H9 (cell line): Measurements from ENCODE around the gene TMEM135. TPM values are rescaled to one million over a fixed set of nuclear protein-coding genes. Genes with fewer than 3 reads are reported as not detected.

Experiments
- DNase-seq: peaks from one replicate; pipeline ENCODE4 v3.0.0-alpha.2; 2017
- H2AFZ ChIP-seq: one replicate; pipeline ENCODE4 v1.6.1; 2013; ENCODE audit warnings: mild to moderate bottlenecking, low read length, control low read depth, moderate library complexity
- H2AK5ac ChIP-seq: 2 replicates; pipeline ENCODE4 v1.6.1; 2013; ENCODE audit warnings: low read length, control low read depth, mixed read lengths; ENCODE audit not compliant: insufficient read length
- H2BK120ac ChIP-seq: one replicate; pipeline ENCODE4 v1.6.1; 2013; ENCODE audit warnings: low read depth, mild to moderate bottlenecking, low read length, control low read depth, inconsistent platforms; ENCODE audit not compliant: poor library complexity, severe bottlenecking
- H2BK12ac ChIP-seq: 2 replicates; pipeline ENCODE4 v1.6.1; 2013; ENCODE audit warnings: low read length, control low read depth, mixed read lengths, low read depth; ENCODE audit not compliant: insufficient read length
- H2BK15ac ChIP-seq: 2 replicates; pipeline ENCODE4 v1.6.1; 2013; ENCODE audit warnings: low read depth, low read length, control low read depth
- H2BK20ac ChIP-seq: one replicate; pipeline ENCODE4 v1.6.1; 2013; ENCODE audit warnings: low read depth, mild to moderate bottlenecking, low read length, control low read depth, inconsistent platforms; ENCODE audit not compliant: poor library complexity, severe bottlenecking
- H2BK5ac ChIP-seq: 2 replicates; pipeline ENCODE4 v1.6.1; 2013; ENCODE audit warnings: low read length, control low read depth, mixed read lengths; ENCODE audit not compliant: insufficient read length
- H3K14ac ChIP-seq: 2 replicates; pipeline ENCODE4 v1.6.1; 2013; ENCODE audit warnings: low read length, control low read depth; ENCODE audit not compliant: insufficient read depth
- H3K18ac ChIP-seq: 2 replicates; pipeline ENCODE4 v1.6.1; 2013; ENCODE audit warnings: low read depth, mild to moderate bottlenecking, mixed read lengths, low read length, control low read depth; ENCODE audit not compliant: insufficient read length
- H3K23ac ChIP-seq: 2 replicates; pipeline ENCODE4 v1.6.1; 2013; ENCODE audit warnings: low read length, control low read depth, mixed read lengths, low read depth; ENCODE audit not compliant: insufficient read length
- H3K23me2 ChIP-seq: 2 replicates; pipeline ENCODE4 v1.6.1; 2013; ENCODE audit warnings: low read depth, mild to moderate bottlenecking, mixed read lengths, low read length, control low read depth; ENCODE audit not compliant: insufficient read length, poor library complexity, severe bottlenecking
- H3K27ac ChIP-seq: 2 replicates; pipeline ENCODE4 v1.5.1; 2013; ENCODE audit warnings: low read length, control low read depth, mixed read lengths, low read depth; ENCODE audit not compliant: insufficient read length
- H3K27me3 ChIP-seq: 2 replicates; pipeline ENCODE4 v1.6.1; 2013; ENCODE audit warnings: low read length, control low read depth, inconsistent platforms; ENCODE audit not compliant: insufficient read depth
- H3K4ac ChIP-seq: 2 replicates; pipeline ENCODE4 v1.6.1; 2013; ENCODE audit warnings: low read depth, mild to moderate bottlenecking, control low read depth, inconsistent platforms, low read length, moderate library complexity
- H3K4me1 ChIP-seq: 2 replicates; pipeline ENCODE4 v1.6.1; 2013; ENCODE audit warnings: low read length, control low read depth, inconsistent platforms; ENCODE audit not compliant: insufficient read depth
- H3K4me2 ChIP-seq: 2 replicates; pipeline ENCODE4 v1.6.1; 2013; ENCODE audit warnings: low read length, control low read depth, mixed read lengths; ENCODE audit not compliant: insufficient read length, insufficient read depth
- H3K56ac ChIP-seq: 2 replicates; pipeline ENCODE4 v1.6.1; 2013; ENCODE audit warnings: low read depth, mild to moderate bottlenecking, mixed read lengths, low read length, control low read depth; ENCODE audit not compliant: insufficient read length
- H3K79me1 ChIP-seq: 2 replicates; pipeline ENCODE4 v1.6.1; 2013; ENCODE audit warnings: low read depth, mild to moderate bottlenecking, moderate library complexity, low read length, control low read depth, inconsistent platforms; ENCODE audit not compliant: insufficient read depth, poor library complexity, severe bottlenecking
- H3K79me2 ChIP-seq: 2 replicates; pipeline ENCODE4 v1.6.1; 2013; ENCODE audit warnings: low read length, control low read depth, inconsistent platforms; ENCODE audit not compliant: insufficient read depth
- H3K9ac ChIP-seq: 2 replicates; pipeline ENCODE4 v1.6.1; 2013; ENCODE audit warnings: low read length, control low read depth, mixed read lengths; ENCODE audit not compliant: insufficient read length; ENCODE audit errors: extremely low read depth
- H3K9me3 ChIP-seq: one replicate; pipeline ENCODE4 v1.6.1; 2013; ENCODE audit warnings: low read depth, low read length, inconsistent platforms; ENCODE audit not compliant: control insufficient read depth
- H3T11ph ChIP-seq: one replicate; pipeline ENCODE4 v1.6.1; 2013; ENCODE audit warnings: mild to moderate bottlenecking, low read length, control low read depth, inconsistent platforms
- H4K20me1 ChIP-seq: one replicate; pipeline ENCODE4 v1.6.1; 2013; ENCODE audit not compliant: control insufficient read depth, insufficient read length, insufficient read depth
- H4K5ac ChIP-seq: 2 replicates; pipeline ENCODE4 v1.6.1; 2013; ENCODE audit warnings: low read depth, mild to moderate bottlenecking, mixed read lengths, low read length, control low read depth; ENCODE audit not compliant: insufficient read length
- H4K8ac ChIP-seq: replicated peaks from 2 replicates; pipeline ENCODE4 v1.6.1; 2013; ENCODE audit warnings: low read length, control low read depth, mixed read lengths, low read depth; ENCODE audit not compliant: insufficient read length
- H4K91ac ChIP-seq: 2 replicates; pipeline ENCODE4 v1.6.1; 2013; ENCODE audit warnings: low read depth, mild to moderate bottlenecking, moderate library complexity, mixed read lengths, low read length, control low read depth; ENCODE audit not compliant: insufficient read length
- H3K27ac Mint-ChIP-seq, 3 experiments: 2 replicates in 2 of 3; 3 replicates in 1 of 3; pipeline ENCODE4 v1.8.0; 2020 to 2021; ENCODE audit warnings: mixed read lengths in 3 of 3, mild to moderate bottlenecking in 1 of 3, moderate library complexity in 1 of 3
- H3K27me3 Mint-ChIP-seq: 2 replicates; pipeline ENCODE4 v1.8.0; 2021; ENCODE audit warnings: low read depth, mild to moderate bottlenecking, moderate library complexity, mixed read lengths
- H3K36me3 Mint-ChIP-seq, 3 experiments: 2 replicates in 2 of 3; 3 replicates in 1 of 3; pipeline ENCODE4 v1.8.0; 2020 to 2021; ENCODE audit warnings: low read depth in 3 of 3, mixed read lengths in 3 of 3; ENCODE audit not compliant: insufficient read depth in 1 of 3
- H3K4me1 Mint-ChIP-seq, 2 experiments: 2 replicates each; pipeline ENCODE4 v1.8.0; 2020; ENCODE audit warnings: mixed read lengths in 2 of 2
- H3K4me3 Mint-ChIP-seq, 2 experiments: 2 replicates in 1 of 2; 3 replicates in 1 of 2; pipeline ENCODE4 v1.8.0; 2020 to 2021; ENCODE audit warnings: mild to moderate bottlenecking in 2 of 2, mixed read lengths in 2 of 2, moderate library complexity in 1 of 2
- H3K9me3 Mint-ChIP-seq, 2 experiments: 2 replicates in 1 of 2; 3 replicates in 1 of 2; pipeline ENCODE4 v1.8.0; 2020; ENCODE audit warnings: mild to moderate bottlenecking in 2 of 2, mixed read lengths in 2 of 2, moderate library complexity in 1 of 2
- WGBS: extraction: QIAGEN DNeasy Blood & Tissue Kit; methylation state at CpG from one replicate; pipeline ENCODE4 v1.1.7; 2013; ENCODE audit warnings: missing lambda C conversion rate, low lambda C conversion rate, mixed read lengths; ENCODE audit not compliant: insufficient read length; ENCODE audit errors: extremely low coverage; 5-methylcytosine and 5-hydroxymethylcytosine counted together
- total RNA-seq: library from RNA; stranded (reverse); gene quantifications from 2 replicates; pipeline ENCODE4 v1.2.1, GENCODE V29; 2021
- TF ChIP-seq, protein P1 (sequence below): fragments of 200-600 bp; sonication (generic); conservative IDR thresholded peaks from 3 replicates; pipeline ENCODE4 v1.8.0; 2021; ENCODE audit warnings: antibody characterized with exemption, mild to moderate bottlenecking

TMEM135 gene
- total RNA-seq, 1 experiment from 2014 or later: 25.2 TPM

DNA sequence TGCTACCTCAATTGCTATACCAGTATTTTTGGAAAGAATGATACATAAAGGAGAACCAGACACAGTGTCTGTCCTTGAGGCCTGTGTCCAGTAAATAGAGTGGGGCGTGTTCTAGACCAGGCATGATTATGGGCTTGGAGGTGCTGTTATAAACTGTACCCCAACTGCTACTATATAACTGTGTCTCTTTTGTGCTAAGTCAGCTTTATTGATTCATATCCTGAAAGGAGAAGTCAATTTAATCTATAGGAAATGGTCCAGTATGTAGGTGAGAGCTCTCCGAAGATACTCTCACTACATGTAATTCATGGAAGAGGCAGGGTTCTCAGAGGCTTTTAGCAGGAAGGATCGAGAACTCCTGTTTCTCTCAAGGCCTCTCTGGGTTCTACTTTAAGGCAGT lies 334.3 kb downstream of the TMEM135 start:
- Mint-ChIP-seq H3K27me3 (no peaks in the 10 kb centered on the region), H3K4me1 (peaks cover 26 to 34% of the 10 kb centered on the region in 2 experiments), H3K27ac (no peak overlapping the region), H3K4me3 (no peak overlapping the region), H3K9me3 (peaks cover 0 to 1% of the 10 kb centered on the region in 2 experiments; a peak in 1 of 5 replicates), H3K36me3 (peaks cover 0 to 2% (median 1%) of the 10 kb centered on the region in 3 experiments; a peak in 3 of 7 replicates)
- Histone ChIP-seq H2AK5ac (no peak overlapping the region), H3K56ac (no peak overlapping the region), H4K5ac (no peak overlapping the region), H3K79me1 (no peaks in the 10 kb centered on the region), H4K91ac (no peak overlapping the region), H2AFZ (no peak overlapping the region), H3T11ph (no peak overlapping the region), H2BK120ac (no peak overlapping the region), H3K27me3 (no peaks in the 10 kb centered on the region), H3K18ac (no peak overlapping the region), H2BK15ac (no peak overlapping the region), H4K8ac (no peak overlapping the region), H3K9ac (no peak overlapping the region), H3K4ac (no peak overlapping the region), H3K4me2 (no peak overlapping the region), H2BK5ac (no peak overlapping the region), H3K9me3 (no peaks in the 10 kb centered on the region), H3K23ac (no peak overlapping the region), H2BK20ac (no peak overlapping the region), H3K27ac (no peak overlapping the region), H3K14ac (no peak overlapping the region), H3K23me2 (no peaks in the 10 kb centered on the region), H3K4me1 (peaks cover 9% of the 10 kb centered on the region; the same call in 1 of the 2 replicates), H2BK12ac (no peak overlapping the region), H4K20me1 (no peaks in the 10 kb centered on the region), H3K79me2 (no peaks in the 10 kb centered on the region)
- DNase-seq: no peak
- WGBS: no CpG with 5 or more reads among the region's 3 CpGs
- TF ChIP-seq, protein P1, sequence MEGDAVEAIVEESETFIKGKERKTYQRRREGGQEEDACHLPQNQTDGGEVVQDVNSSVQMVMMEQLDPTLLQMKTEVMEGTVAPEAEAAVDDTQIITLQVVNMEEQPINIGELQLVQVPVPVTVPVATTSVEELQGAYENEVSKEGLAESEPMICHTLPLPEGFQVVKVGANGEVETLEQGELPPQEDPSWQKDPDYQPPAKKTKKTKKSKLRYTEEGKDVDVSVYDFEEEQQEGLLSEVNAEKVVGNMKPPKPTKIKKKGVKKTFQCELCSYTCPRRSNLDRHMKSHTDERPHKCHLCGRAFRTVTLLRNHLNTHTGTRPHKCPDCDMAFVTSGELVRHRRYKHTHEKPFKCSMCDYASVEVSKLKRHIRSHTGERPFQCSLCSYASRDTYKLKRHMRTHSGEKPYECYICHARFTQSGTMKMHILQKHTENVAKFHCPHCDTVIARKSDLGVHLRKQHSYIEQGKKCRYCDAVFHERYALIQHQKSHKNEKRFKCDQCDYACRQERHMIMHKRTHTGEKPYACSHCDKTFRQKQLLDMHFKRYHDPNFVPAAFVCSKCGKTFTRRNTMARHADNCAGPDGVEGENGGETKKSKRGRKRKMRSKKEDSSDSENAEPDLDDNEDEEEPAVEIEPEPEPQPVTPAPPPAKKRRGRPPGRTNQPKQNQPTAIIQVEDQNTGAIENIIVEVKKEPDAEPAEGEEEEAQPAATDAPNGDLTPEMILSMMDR: no peak

Other genes starting within 250 kb of the TMEM135 start
- gene PRSS23, start 237.4 kb upstream of the TMEM135 start, total RNA-seq: 6.3 and 6.9 TPM in 2 replicates
- gene FZD4, start 82.5 kb upstream of the TMEM135 start, total RNA-seq: 3.9 and 4.5 TPM in 2 replicates